CD4-positive, alpha-beta T cell treated with Interleukin-10 for 1 hour (primary cell): ENCODE results near the gene C19orf85.
"Not testable (repeated sequence)": the region's sequence is repeated elsewhere in the genome, so short reads cannot be mapped to it uniquely, and the experiment has no call there.

Source experiments
- DNase-seq: peaks from one replicate; pipeline ENCODE4 v3.0.0-alpha.2; 2020

Gene C19orf85

GRCh38 chr19:55464662-55465054 lies at the start of gene C19orf85:
Gene C19orf85, minus strand, starts transcription at chr19:55464751. Its CDS starts 197 bp downstream, at chr19:55464554.
- DNase-seq: no peak

DNA sequence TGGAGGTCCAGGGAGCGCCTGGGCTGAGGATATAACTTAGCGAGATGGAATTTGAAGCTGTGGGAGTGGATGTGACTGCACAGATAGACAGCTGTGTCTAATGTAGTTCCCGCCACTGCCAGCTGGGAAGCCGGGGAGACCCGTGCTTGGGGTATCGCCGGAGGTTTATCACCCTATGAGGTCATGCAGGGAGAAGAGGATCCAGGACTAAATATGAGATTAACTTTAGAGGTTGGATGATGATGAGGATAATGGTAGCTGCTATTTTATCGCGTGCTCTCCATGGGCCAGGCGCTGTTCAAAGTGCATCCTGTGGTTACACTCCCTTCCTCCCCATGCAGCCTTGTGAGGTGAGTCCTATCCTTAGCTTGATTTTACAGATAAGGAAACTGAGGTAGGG lies 43.6 kb upstream of the C19orf85 start:
- no peak for DNase-seq

GRCh38 chr19:55504981-55505380 lies 40.4 kb upstream of the C19orf85 start:
- no peak for DNase-seq

GRCh38 chr19:55504252-55504603 lies 39.7 kb upstream of the C19orf85 start:
- DNase-seq: no peak

DNA sequence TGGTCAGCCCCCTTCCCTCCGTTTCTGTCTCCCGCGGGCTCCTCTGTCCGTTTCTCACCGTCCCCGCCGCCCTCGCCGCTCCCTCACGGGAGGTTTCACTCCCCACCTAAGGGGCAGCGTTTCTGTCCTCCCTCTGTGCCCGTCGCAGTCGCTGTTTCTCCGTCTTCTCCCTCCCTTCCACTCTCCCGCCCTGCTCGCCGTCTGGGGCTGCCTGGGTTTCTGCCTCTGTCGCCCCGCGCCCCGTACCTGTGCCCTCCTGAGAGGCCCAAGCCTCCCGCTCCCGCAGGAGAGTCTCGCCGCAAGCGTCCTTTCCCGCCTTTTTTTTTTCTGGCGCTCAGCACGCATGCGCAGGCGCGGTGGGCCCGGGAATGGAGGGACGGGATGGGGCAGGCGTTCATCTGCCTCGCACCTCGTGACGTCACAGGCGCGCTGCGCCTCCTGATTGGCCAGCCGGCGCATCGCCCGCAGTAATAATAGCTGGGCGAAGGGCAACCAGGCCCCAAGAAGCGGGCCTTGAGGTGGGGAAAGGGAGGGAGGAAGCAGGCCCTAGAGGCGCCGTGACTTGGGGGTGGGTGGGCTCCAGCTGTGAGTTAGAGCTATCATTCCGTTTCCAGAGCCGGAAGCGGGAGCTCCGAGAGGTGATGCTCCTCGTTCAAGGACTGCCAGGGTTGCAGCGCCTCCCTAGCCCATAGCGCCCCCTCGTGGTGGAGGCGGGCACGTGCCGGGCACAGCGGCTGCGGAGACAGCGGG lies 39.1 kb upstream of the C19orf85 start:
- DNase-seq: peak; percentile 93

- no peak for DNase-seq
These were observed 38.6 kb upstream of the C19orf85 start for GRCh38 chr19:55503157-55503501.

DNA sequence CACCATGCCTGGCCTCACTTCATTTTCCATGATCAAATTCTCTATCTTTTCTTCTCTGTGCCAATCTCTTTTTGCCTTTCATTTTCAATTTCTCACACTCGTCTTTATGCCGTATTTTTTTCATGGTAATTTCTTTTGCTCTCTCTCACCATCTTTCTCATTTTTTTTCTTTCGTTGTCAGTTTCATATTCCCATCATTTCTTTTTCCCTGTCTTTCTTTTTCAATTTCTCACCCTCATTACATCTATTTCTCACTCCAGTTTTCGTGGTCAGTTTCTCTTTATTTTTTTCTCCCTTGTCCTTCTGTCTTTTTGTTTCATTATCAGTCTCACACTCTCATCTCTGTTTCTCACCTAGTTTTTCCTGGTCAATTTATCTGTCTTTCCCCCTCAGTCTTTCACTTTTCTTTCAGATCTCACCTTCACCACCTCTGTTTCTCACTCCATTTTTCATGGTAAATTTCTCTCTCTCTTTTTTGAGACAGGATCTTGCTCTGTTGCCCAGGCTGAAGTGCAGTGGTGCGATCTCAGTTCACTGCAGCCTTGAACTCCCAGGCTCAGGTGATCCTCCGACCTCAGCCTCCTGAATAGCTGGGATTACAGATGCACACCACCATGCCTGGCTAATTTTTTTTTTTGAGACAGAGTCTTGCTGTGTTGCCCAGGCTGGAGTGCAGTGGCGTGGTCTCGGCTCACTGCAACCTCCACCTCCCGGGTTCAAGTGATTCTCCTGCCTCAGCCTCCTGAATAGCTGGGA lies 37.8 kb upstream of the C19orf85 start:
- DNase-seq: no peak

GRCh38 chr19:55500368-55500952 lies 35.9 kb upstream of the C19orf85 start:
- DNase-seq: no peak

- no peak for DNase-seq
These were observed 33.8 kb upstream of the C19orf85 start for GRCh38 chr19:55498246-55498840.

DNA sequence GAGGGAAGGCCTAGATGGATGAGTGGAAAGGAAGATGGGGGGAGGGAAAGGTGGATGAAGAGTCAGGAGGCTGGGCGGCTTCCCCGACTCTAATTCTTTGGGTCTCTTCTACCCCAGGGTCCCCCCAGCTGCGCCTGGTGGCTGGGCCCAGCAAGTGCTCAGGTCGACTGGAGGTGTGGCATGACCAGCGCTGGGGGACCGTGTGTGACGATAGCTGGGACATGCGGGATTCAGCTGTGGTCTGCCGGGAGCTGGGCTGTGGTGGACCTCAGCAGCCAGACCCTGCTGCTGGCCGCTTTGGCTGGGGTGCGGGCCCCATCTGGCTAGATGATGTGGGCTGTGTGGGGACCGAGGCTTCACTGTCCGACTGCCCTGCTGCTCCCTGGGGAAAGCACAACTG lies 33.2 kb upstream of the C19orf85 start:
- DNase-seq: no peak

DNA sequence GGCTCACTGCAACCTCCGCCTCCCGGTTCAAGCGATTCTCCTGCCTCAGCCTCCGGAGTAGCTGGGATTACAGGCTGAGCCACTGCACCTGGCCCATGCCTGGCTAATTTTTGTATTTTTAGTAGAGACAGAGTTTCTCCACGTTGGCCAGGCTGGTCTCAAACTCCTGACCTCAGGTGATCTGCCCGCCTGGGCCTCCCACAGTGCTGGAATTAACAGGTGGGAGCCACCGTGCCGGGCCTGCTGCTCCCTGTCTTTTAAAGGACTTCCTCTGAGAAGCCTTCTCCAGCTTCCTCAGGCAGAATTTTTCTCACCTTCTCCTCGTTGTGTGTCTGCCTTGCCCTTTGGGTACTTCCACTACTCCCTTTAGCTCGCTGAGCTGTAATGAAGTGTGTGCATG lies 32.3 kb upstream of the C19orf85 start:
- not testable (repeated sequence) for DNase-seq

GRCh38 chr19:55495646-55496349 lies 31.2 kb upstream of the C19orf85 start:
- DNase-seq: no peak

GRCh38 chr19:55494172-55494761 lies 29.7 kb upstream of the C19orf85 start:
- DNase-seq: no peak

- no peak for DNase-seq
These were observed 29.2 kb upstream of the C19orf85 start for GRCh38 chr19:55493645-55494171.

GRCh38 chr19:55493052-55493644 lies 28.6 kb upstream of the C19orf85 start:
- no peak for DNase-seq

GRCh38 chr19:55492362-55492944 lies 27.9 kb upstream of the C19orf85 start:
- DNase-seq: no peak

DNA sequence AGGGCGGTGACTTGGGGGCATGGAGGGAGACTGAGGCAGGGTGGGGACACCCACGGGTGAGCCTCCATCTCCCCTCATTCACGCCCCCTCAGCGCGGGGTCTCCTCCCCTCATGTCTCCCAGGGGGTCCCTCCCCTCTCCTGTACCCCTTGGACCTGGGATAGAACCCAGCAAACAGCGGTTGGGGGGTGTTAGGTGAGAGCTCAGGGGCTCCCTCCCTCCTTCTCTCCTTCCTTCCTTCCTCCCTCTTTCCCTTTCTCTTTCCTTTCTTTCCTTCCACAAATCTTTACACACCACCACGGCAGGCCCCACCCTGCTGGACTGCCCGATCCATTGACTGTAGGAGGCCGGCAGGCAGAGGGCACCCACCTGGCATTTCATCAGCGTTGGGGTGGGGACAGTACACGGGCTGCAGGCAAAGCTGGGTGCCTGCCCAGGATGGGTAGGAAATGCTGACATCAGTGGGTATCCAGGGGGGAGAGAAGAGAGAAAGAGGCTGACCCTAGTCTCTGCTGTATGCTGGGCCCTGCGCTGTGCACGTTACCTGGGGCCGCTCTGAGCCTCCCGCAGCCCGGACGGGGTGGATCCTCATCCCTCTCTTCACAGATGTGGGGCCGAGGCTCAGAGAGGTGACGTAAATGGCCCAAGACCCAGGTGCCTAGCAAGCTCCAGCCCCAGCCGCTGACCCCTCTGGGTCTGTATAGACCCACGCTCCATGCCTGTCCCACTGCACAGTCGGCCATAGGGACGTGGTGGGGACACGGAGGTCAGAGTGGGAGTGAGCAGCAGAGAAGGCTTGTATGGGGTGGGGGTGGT lies 27.2 kb upstream of the C19orf85 start:
- DNase-seq: no peak

GRCh38 chr19:55490478-55491432 lies 26.2 kb upstream of the C19orf85 start:
- DNase-seq: no peak

GRCh38 chr19:55489711-55490477 lies 25.3 kb upstream of the C19orf85 start:
- DNase-seq: no peak
